ENCODE measurements around the gene LTBR. TPM values are rescaled to one million over a fixed set of nuclear protein-coding genes. Genes with fewer than 3 reads are reported as not detected.
A peak's percentile ranks its signal among the peaks of the same experiment; 100 is the strongest.
"Not testable (repeated sequence)": the region's sequence is repeated elsewhere in the genome, so short reads cannot be mapped to it uniquely, and the experiment has no call there.

Gene LTBR
- total RNA-seq, 1 donor: 121 TPM

- Histone ChIP-seq H3K4me2 (ENCODE audit: insufficient read depth, low read length) (peak overlapping the region; percentile 96), H3K79me2 (ENCODE audit: insufficient read depth, low read length) (peaks cover 93% of the 10 kb centered on the region), H3K27ac (ENCODE audit: low read depth, low read length) (peak overlapping the region; percentile 99), H3K4me1 (ENCODE audit: insufficient read depth, low read length) (peaks cover 80% of the 10 kb centered on the region), H3K27me3 (ENCODE audit: insufficient read depth, low read length) (no peaks in the 10 kb centered on the region), H4K20me1 (ENCODE audit: insufficient read depth, low read length) (peaks cover 73% of the 10 kb centered on the region), H3K36me3 (ENCODE audit: insufficient read depth, low read length) (peaks cover 29% of the 10 kb centered on the region), H2AFZ (ENCODE audit: low read length) (no peak overlapping the region), H3K4me3 (ENCODE audit: insufficient read depth, low read length) (peak overlapping the region; percentile 94), H3K9me3 (ENCODE audit: low read depth, low read length) (no peaks in the 10 kb centered on the region)
- peak; percentile 82 for DNase-seq (ENCODE audit: insufficient read length, low spot score, missing footprints)
- TF ChIP-seq, protein P1, sequence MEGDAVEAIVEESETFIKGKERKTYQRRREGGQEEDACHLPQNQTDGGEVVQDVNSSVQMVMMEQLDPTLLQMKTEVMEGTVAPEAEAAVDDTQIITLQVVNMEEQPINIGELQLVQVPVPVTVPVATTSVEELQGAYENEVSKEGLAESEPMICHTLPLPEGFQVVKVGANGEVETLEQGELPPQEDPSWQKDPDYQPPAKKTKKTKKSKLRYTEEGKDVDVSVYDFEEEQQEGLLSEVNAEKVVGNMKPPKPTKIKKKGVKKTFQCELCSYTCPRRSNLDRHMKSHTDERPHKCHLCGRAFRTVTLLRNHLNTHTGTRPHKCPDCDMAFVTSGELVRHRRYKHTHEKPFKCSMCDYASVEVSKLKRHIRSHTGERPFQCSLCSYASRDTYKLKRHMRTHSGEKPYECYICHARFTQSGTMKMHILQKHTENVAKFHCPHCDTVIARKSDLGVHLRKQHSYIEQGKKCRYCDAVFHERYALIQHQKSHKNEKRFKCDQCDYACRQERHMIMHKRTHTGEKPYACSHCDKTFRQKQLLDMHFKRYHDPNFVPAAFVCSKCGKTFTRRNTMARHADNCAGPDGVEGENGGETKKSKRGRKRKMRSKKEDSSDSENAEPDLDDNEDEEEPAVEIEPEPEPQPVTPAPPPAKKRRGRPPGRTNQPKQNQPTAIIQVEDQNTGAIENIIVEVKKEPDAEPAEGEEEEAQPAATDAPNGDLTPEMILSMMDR (IDR thresholded peaks at IDR 0.05; ENCODE audit: extremely low read depth, low read depth, low read length): no peak
Observed at GRCh38 chr12:6337958-6338433, 46.0 kb upstream of the LTBR start.

GRCh38 chr12:6338536-6338935, 45.4 kb upstream of the LTBR start:
- H3K4me3 ChIP-seq (ENCODE audit: insufficient read depth, low read length): peak overlapping the region; percentile 94
- H3K4me2 ChIP-seq (ENCODE audit: insufficient read depth, low read length): peak overlapping the region; percentile 96
- H4K20me1 ChIP-seq (ENCODE audit: insufficient read depth, low read length): peaks cover 68% of the 10 kb centered on the region
- not testable (repeated sequence) for H3K27me3 ChIP-seq (ENCODE audit: insufficient read depth, low read length); H3K9me3 ChIP-seq (ENCODE audit: low read depth, low read length); H2AFZ ChIP-seq (ENCODE audit: low read length); DNase-seq (ENCODE audit: insufficient read length, low spot score, missing footprints)
- H3K4me1 ChIP-seq (ENCODE audit: insufficient read depth, low read length): peaks cover 79% of the 10 kb centered on the region
- peak overlapping the region; percentile 99 for H3K27ac ChIP-seq (ENCODE audit: low read depth, low read length)
- peaks cover 24% of the 10 kb centered on the region for H3K36me3 ChIP-seq (ENCODE audit: insufficient read depth, low read length)
- peaks cover 88% of the 10 kb centered on the region for H3K79me2 ChIP-seq (ENCODE audit: insufficient read depth, low read length)

GRCh38 chr12:6338955-6339354, 45.0 kb upstream of the LTBR start:
- Histone ChIP-seq H2AFZ (ENCODE audit: low read length) (no peak overlapping the region), H3K9me3 (ENCODE audit: low read depth, low read length) (no peaks in the 10 kb centered on the region), H3K4me1 (ENCODE audit: insufficient read depth, low read length) (peaks cover 78% of the 10 kb centered on the region), H3K27me3 (ENCODE audit: insufficient read depth, low read length) (no peaks in the 10 kb centered on the region), H4K20me1 (ENCODE audit: insufficient read depth, low read length) (peaks cover 64% of the 10 kb centered on the region), H3K36me3 (ENCODE audit: insufficient read depth, low read length) (peaks cover 20% of the 10 kb centered on the region), H3K27ac (ENCODE audit: low read depth, low read length) (peak overlapping the region; percentile 99), H3K79me2 (ENCODE audit: insufficient read depth, low read length) (peaks cover 84% of the 10 kb centered on the region), H3K4me3 (ENCODE audit: insufficient read depth, low read length) (peak overlapping the region; percentile 94), H3K4me2 (ENCODE audit: insufficient read depth, low read length) (peak overlapping the region; percentile 96)
- peak; percentile 8 for DNase-seq (ENCODE audit: insufficient read length, low spot score, missing footprints)
- TF ChIP-seq, protein P1 (IDR thresholded peaks at IDR 0.05; ENCODE audit: extremely low read depth, low read depth, low read length): no peak

- Histone ChIP-seq H3K4me3 (ENCODE audit: insufficient read depth, low read length) (peak overlapping the region; percentile 94), H3K4me2 (ENCODE audit: insufficient read depth, low read length) (peak overlapping the region; percentile 96), H3K4me1 (ENCODE audit: insufficient read depth, low read length) (peaks cover 71% of the 10 kb centered on the region), H3K79me2 (ENCODE audit: insufficient read depth, low read length) (peaks cover 72% of the 10 kb centered on the region), H4K20me1 (ENCODE audit: insufficient read depth, low read length) (peaks cover 52% of the 10 kb centered on the region), H2AFZ (ENCODE audit: low read length) (no peak overlapping the region), H3K36me3 (ENCODE audit: insufficient read depth, low read length) (peaks cover 8% of the 10 kb centered on the region), H3K27ac (ENCODE audit: low read depth, low read length) (peak overlapping the region; percentile 99), H3K9me3 (ENCODE audit: low read depth, low read length) (no peaks in the 10 kb centered on the region), H3K27me3 (ENCODE audit: insufficient read depth, low read length) (no peaks in the 10 kb centered on the region)
- DNase-seq (ENCODE audit: insufficient read length, low spot score, missing footprints): peak; percentile 69
- TF ChIP-seq, protein P1 (IDR thresholded peaks at IDR 0.05; ENCODE audit: extremely low read depth, low read depth, low read length): no peak
Observed at GRCh38 chr12:6340032-6340638, 43.8 kb upstream of the LTBR start.
